Thyroid gland (tissue), 4 donors: ENCODE results near the gene PSTPIP1.

Source experiments
- POLR2A ChIP-seq, 2 donors: fragments of 450-650 bp; IDR thresholded peaks; one replicate each; pipeline ENCODE4 v1.6.1; 2017; ENCODE audit warnings: antibody characterized with exemption in 2 of 2, mild to moderate bottlenecking in 2 of 2, moderate library complexity in 1 of 2
- TF ChIP-seq, protein P1 (sequence below), 6 experiments: fragments of 200-600 bp in 3 of 6; fragments of 450-650 bp in 3 of 6; sonication (generic) in 3 of 6; IDR thresholded peaks; one replicate each; pipeline ENCODE4 v1.5.1; 2016 to 2019; ENCODE audit warnings: antibody characterized with exemption in 6 of 6, mild to moderate bottlenecking in 2 of 6, inconsistent platforms in 1 of 6, moderate library complexity in 1 of 6

GRCh38 chr15:77046704-77047412 lies 51.9 kb downstream of the PSTPIP1 start:
- TF ChIP-seq, protein P1, sequence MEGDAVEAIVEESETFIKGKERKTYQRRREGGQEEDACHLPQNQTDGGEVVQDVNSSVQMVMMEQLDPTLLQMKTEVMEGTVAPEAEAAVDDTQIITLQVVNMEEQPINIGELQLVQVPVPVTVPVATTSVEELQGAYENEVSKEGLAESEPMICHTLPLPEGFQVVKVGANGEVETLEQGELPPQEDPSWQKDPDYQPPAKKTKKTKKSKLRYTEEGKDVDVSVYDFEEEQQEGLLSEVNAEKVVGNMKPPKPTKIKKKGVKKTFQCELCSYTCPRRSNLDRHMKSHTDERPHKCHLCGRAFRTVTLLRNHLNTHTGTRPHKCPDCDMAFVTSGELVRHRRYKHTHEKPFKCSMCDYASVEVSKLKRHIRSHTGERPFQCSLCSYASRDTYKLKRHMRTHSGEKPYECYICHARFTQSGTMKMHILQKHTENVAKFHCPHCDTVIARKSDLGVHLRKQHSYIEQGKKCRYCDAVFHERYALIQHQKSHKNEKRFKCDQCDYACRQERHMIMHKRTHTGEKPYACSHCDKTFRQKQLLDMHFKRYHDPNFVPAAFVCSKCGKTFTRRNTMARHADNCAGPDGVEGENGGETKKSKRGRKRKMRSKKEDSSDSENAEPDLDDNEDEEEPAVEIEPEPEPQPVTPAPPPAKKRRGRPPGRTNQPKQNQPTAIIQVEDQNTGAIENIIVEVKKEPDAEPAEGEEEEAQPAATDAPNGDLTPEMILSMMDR (IDR thresholded peaks at IDR 0.05): no peak
- no peak for TF ChIP-seq POLR2A (IDR thresholded peaks at IDR 0.05)
